B cell (primary cell): ENCODE results near the gene OLFM4. TPM values are rescaled to one million over a fixed set of nuclear protein-coding genes. Genes with fewer than 3 reads are reported as not detected.

ENCODE experiments used
- ATAC-seq: fragments of 200-7000 bp; cut with Tn5 transposase; one replicate; pipeline ENCODE4 v1.10.0; 2021; ENCODE audit warnings: low read depth, mild to moderate bottlenecking, moderate number of reproducible peaks, moderate library complexity
- CTCF ChIA-PET: fragments of 350-600 bp; sonication (Branson Sonifier 250); formaldehyde crosslinking; loops from one replicate; lab custom pipeline; 2021; ENCODE audit warnings: antibody characterized with exemption, inconsistent platforms; lab: Charles Lee
- POLR2A ChIA-PET: fragments of 350-600 bp; sonication (Branson Sonifier 250); formaldehyde crosslinking; loops from one replicate; lab custom pipeline; 2021; ENCODE audit warnings: antibody characterized with exemption; lab: Charles Lee
- DNase-seq: peaks from one replicate; pipeline ENCODE4 v3.0.0; 2013
- H2AFZ ChIP-seq: 2 replicates; pipeline ENCODE4 v1.6.1; 2012; ENCODE audit warnings: mild to moderate bottlenecking, low read depth, low read length; ENCODE audit not compliant: insufficient read depth, poor library complexity, severe bottlenecking
- H3K27ac ChIP-seq, 2 donors: 1 replicate in 1 of 2; 2 replicates in 1 of 2; pipeline ENCODE4 v1.5.1; 2012 to 2013; ENCODE audit warnings: low read length in 2 of 2, mild to moderate bottlenecking in 2 of 2, moderate library complexity in 1 of 2
- H3K27me3 ChIP-seq, 4 experiments: fragments of 200-600 bp in 1 of 4; sonication (generic) in 1 of 4; replicated peaks in 1 of 4; 1 replicate in 2 of 4; 2 replicates in 2 of 4; pipeline versions ENCODE4 v1.6.1 to v1.7.0; 2013 to 2016; ENCODE audit warnings: low read length in 3 of 4, mild to moderate bottlenecking in 2 of 4, mixed read lengths in 1 of 4, moderate library complexity in 1 of 4; ENCODE audit not compliant: insufficient read depth in 4 of 4, control insufficient read depth in 3 of 4; ENCODE audit errors: control extremely low read depth in 1 of 4
- H3K36me3 ChIP-seq, 2 experiments: replicated peaks in 1 of 2; 1 replicate in 1 of 2; 2 replicates in 1 of 2; pipeline versions ENCODE4 v1.6.1 to v1.7.1; 2013; ENCODE audit warnings: low read length in 1 of 2; ENCODE audit not compliant: insufficient read depth in 2 of 2, control insufficient read depth in 1 of 2; ENCODE audit errors: control extremely low read depth in 1 of 2, extremely low read depth in 1 of 2
- H3K4me1 ChIP-seq, 2 donors: fragments of 200-600 bp in 1 of 2; sonication (generic) in 1 of 2; 1 replicate in 1 of 2; 2 replicates in 1 of 2; pipeline versions ENCODE4 v1.5.1 to v1.6.1; 2013 to 2017; ENCODE audit warnings: low read length in 2 of 2; ENCODE audit not compliant: control insufficient read depth in 2 of 2, insufficient read depth in 2 of 2
- H3K4me2 ChIP-seq: replicated peaks from 2 replicates; pipeline ENCODE3; 2012; ENCODE audit warnings: mild to moderate bottlenecking, low read depth, low read length; ENCODE audit not compliant: poor library complexity, severe bottlenecking
- H3K4me3 ChIP-seq, 5 experiments: fragments of 200-600 bp in 1 of 5; sonication (generic) in 1 of 5; 1 replicate in 3 of 5; 2 replicates in 2 of 5; pipeline versions ENCODE4 v1.5.1 to v1.7.0; 2011 to 2016; ENCODE audit warnings: low read length in 4 of 5, mild to moderate bottlenecking in 4 of 5, low read depth in 2 of 5, control low read depth in 1 of 5, moderate library complexity in 1 of 5; ENCODE audit not compliant: insufficient read depth in 1 of 5; ENCODE audit errors: control extremely low read depth in 1 of 5, extremely low read depth in 1 of 5
- H3K79me2 ChIP-seq: fragments of 200-600 bp; sonication (generic); one replicate; pipeline ENCODE4 v1.6.0; 2016; ENCODE audit warnings: low read length; ENCODE audit not compliant: control insufficient read depth, insufficient read depth
- H3K9ac ChIP-seq: fragments of 200-600 bp; sonication (generic); 2 replicates; pipeline ENCODE4 v1.6.1; 2017; ENCODE audit warnings: mild to moderate bottlenecking, low read length, moderate library complexity
- H3K9me3 ChIP-seq, 3 donors: one replicate each; pipeline versions ENCODE4 v1.6.1 to v1.7.1; 2013; ENCODE audit warnings: low read length in 2 of 3; ENCODE audit not compliant: control insufficient read depth in 2 of 3, insufficient read depth in 1 of 3; ENCODE audit errors: control extremely low read depth in 1 of 3
- H4K20me1 ChIP-seq: 2 replicates; pipeline ENCODE4 v1.6.0; 2012; ENCODE audit warnings: mild to moderate bottlenecking, low read length; ENCODE audit not compliant: insufficient read depth, control insufficient read depth, poor library complexity, severe bottlenecking
- H3K27ac Mint-ChIP-seq: one replicate; pipeline ENCODE4 v1.8.0; 2021; ENCODE audit warnings: mixed read lengths
- H3K27me3 Mint-ChIP-seq: one replicate; pipeline ENCODE4 v1.8.0; 2021; ENCODE audit warnings: mixed read lengths
- H3K4me1 Mint-ChIP-seq: one replicate; pipeline ENCODE4 v1.8.0; 2021; ENCODE audit warnings: mixed read lengths
- H3K4me3 Mint-ChIP-seq: one replicate; pipeline ENCODE4 v1.8.0; 2021; ENCODE audit warnings: mixed read lengths
- H3K9me3 Mint-ChIP-seq: one replicate; pipeline ENCODE4 v1.8.0; 2022; ENCODE audit warnings: mixed read lengths; ENCODE audit not compliant: insufficient read depth
- CTCF ChIP-seq: fragments of 200-600 bp; IDR thresholded peaks from one replicate; pipeline ENCODE4 v1.8.0; 2022; ENCODE audit warnings: antibody characterized with exemption, mild to moderate bottlenecking
- EZH2 ChIP-seq: IDR thresholded peaks from 2 replicates; pipeline ENCODE4 v1.6.1; 2012; ENCODE audit warnings: borderline replicate concordance, low read depth, mild to moderate bottlenecking, moderate library complexity, low read length; ENCODE audit not compliant: insufficient read depth, poor library complexity, severe bottlenecking
- WGBS: methylation state at CpG from one replicate; pipeline ENCODE4 v1.1.5; 2013; ENCODE audit warnings: missing lambda C conversion rate; ENCODE audit not compliant: insufficient coverage; 5-methylcytosine and 5-hydroxymethylcytosine counted together
- intact Hi-C: fragments of 100-400 bp; cut with micrococcal nuclease; formaldehyde crosslinking; loops from one replicate; pipeline ENCODE4 v1.10.0; 2022
- polyA plus RNA-seq: library from polyadenylated mRNA; depleted of rRNA; stranded (reverse); fragments of >200 nt; gene quantifications from 2 replicates; pipeline ENCODE4 v1.2.3, GENCODE V29; 2012
- total RNA-seq, 2 donors: library from RNA; stranded (reverse); fragments of 120-200 nt in 1 of 2; gene quantifications; 1 replicate in 1 of 2; 2 replicates in 1 of 2; pipeline versions ENCODE4 v1.2.3 to v1.2.4, GENCODE V29; 2013 to 2022

OLFM4 gene
- total and polyA plus RNA-seq, 2 donors (not counting 1 experiment from before 2014, with no cell fraction given): not detected

GRCh38 chr13:53014495-53015443 is 13.8 kb upstream of the OLFM4 start:
- ChIA-PET POLR2A (no interaction called here), CTCF (no interaction called here)
- Histone ChIP-seq H4K20me1 (no peaks in the 10 kb centered on the region), H3K9ac (no peak overlapping the region), H3K27me3 (peaks cover 0 to 4% (median 0%) of the 10 kb centered on the region in 4 experiments), H3K4me3 (no peak overlapping the region), H3K36me3 (no peaks in the 10 kb centered on the region), H3K4me1 (no peaks in the 10 kb centered on the region), H3K79me2 (no peaks in the 10 kb centered on the region), H3K9me3 (no peaks in the 10 kb centered on the region), H3K4me2 (no peak overlapping the region), H3K27ac (no peak overlapping the region), H2AFZ (no peak overlapping the region)
- no peaks in the 10 kb centered on the region for H3K27me3 Mint-ChIP-seq
- intact Hi-C loops: no loop called here
- DNase-seq (no peak), ATAC-seq (no peak)
- TF ChIP-seq EZH2: no peak
- no peak for TF ChIP-seq CTCF
- no peaks in the 10 kb centered on the region for H3K9me3 Mint-ChIP-seq
- WGBS: 93% methylated on average over 4 of the region's 8 CpGs
- no peak overlapping the region for H3K27ac Mint-ChIP-seq
- no peak overlapping the region for H3K4me3 Mint-ChIP-seq
- peaks cover 1% of the 10 kb centered on the region for H3K4me1 Mint-ChIP-seq

DNA sequence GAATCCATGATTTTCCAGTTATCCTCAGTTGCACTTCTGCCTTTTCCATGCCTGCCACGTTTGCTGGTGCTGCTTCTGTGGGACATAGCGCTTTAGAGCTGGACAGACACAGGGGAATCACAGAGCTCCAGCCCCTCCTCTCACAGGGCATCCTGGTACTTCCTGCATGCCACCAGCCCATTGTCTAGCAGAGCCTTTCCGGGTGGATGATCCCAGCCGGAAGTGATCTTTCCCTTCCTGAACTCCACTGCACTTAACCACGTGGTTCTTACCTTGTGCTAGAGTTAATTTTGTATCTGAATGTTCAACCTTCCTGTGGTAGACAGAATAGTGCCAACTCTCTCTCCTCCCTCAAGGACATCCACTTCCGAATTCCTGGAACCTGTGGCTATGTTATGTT is 12.6 kb upstream of the OLFM4 start:
- no peaks in the 10 kb centered on the region for H4K20me1 ChIP-seq
- no peaks in the 10 kb centered on the region for H3K27me3 Mint-ChIP-seq
- H2AFZ ChIP-seq: no peak overlapping the region
- ChIA-PET CTCF (no interaction called here), POLR2A (no interaction called here)
- intact Hi-C loops: no loop called here
- no peaks in the 10 kb centered on the region for H3K36me3 ChIP-seq
- DNase-seq (no peak), ATAC-seq (no peak)
- peaks cover 0 to 4% (median 0%) of the 10 kb centered on the region in 4 experiments for H3K27me3 ChIP-seq
- no peak overlapping the region for H3K9ac ChIP-seq
- WGBS: 50% methylated on average over 1 of the region's 6 CpGs
- TF ChIP-seq CTCF (no peak), EZH2 (no peak)
- H3K79me2 ChIP-seq: no peaks in the 10 kb centered on the region
- H3K4me1 ChIP-seq: no peaks in the 10 kb centered on the region
- peaks cover 1% of the 10 kb centered on the region for H3K4me1 Mint-ChIP-seq
- H3K9me3 Mint-ChIP-seq: no peaks in the 10 kb centered on the region
- H3K4me2 ChIP-seq: no peak overlapping the region
- no peak overlapping the region for H3K27ac ChIP-seq
- no peak overlapping the region for H3K4me3 Mint-ChIP-seq
- no peaks in the 10 kb centered on the region for H3K9me3 ChIP-seq
- no peak overlapping the region for H3K27ac Mint-ChIP-seq
- no peak overlapping the region for H3K4me3 ChIP-seq
